ENCODE data around the gene TPM4.
"Not testable (repeated sequence)": the region's sequence is repeated elsewhere in the genome, so short reads cannot be mapped to it uniquely, and the experiment has no call there.

The TPM4 gene

DNA sequence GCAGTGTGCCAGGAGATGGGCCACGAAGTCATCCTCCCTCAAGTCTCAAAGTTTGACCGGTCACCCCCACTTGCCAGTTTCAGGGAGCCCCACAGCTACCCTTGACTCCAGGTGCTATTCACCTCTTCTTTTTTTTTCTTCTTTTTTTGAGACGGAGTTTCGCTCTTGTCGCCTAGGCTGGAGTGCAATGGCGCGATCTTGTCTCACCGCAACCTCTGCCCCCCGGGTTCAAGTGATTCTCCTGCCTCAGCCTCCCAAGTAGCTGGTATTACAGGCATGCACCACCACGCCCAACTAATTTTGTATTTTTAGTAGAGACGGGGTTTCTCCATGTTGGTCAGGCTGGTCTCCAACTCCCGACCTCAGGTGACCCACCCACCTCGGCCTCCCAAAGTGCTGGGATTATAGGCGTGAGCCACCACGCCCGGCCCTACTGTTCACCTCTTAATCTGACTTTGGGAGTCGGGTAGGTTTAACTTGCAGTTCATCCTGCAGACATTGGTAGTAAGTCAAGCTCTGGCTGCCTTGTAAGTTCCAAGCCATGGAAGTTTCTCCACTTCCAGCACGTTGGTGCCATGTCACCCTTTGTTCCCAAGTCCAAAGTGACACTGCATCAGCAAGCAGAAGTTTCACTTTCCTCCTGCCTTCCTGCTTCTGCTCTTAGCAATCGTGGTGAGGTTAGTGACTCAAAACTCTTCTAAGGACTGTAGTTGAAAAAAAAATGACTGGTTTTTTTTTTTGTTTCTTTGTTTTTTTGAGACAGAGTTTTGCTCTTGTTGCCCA, 43.0 kb downstream of the TPM4 start:
- not testable (repeated sequence) for DNase-seq (ENCODE audit: low read depth, low spot score); H3K27ac ChIP-seq

DNA sequence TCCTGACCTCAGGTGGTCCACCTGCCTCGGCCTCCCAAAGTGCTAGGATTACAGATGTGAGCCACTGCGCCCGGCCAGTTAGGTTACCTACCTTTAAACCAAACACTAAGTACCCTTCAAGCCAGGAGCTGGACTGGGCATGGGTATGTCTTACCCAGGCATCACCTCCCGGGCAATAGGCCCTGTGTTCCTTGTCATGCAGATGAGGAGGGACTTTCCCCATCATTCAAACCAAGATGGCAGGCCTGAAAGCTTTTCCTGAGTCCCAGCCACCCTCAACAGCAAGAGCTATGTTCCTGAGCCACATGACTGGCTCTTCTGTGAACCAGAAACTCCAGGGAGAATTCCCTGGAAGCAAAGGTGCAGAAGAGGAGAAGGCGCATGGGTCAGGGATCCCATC, 44.8 kb downstream of the TPM4 start:
- DNase-seq (ENCODE audit: low read depth, low spot score), result no peak
- H3K27ac ChIP-seq, result peak overlapping the region; percentile 55

DNA sequence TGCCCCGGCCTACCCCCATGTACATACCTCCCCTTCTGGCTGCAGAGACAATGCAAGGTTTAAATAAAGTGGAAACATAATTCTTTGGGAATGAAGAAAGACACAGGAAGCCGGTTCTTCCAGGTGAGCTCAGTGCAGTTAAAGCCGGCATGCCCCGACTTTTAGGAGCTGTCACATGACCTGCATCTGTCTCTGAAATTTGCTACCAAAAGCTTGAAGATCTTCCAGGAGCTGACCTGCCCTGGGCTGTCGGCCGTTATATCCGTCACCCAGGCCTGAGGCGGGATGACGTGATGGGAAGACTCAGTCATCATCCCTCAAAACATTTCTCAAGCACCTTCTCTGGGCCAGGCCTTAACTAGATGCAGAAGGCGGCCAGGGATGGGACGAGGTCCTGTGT, 45.7 kb downstream of the TPM4 start:
- DNase-seq (ENCODE audit: low read depth, low spot score), result peak; percentile 52
- peak overlapping the region; percentile 55 for H3K27ac ChIP-seq

DNA sequence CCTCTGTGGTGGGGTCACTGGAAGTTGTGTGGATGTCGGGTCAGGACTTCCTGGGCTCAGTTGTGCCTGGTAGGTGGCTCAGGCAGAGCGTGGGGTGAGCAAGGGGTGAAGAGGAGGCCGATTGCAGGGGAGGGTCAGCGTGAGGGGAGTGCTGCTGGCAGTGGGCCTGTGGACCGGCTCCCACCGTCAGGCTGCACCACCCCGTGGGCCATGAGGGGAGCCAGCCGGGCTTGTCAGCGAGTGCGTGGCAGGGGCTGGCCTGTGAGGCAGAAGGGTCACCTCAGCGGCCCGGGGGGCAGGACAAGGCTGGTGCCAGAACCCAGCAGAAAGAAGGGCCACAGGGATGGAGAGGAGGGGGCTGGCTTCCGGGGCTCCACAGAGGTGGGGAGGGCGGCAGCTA, 48.7 kb downstream of the TPM4 start:
- H3K27ac ChIP-seq, result no peak overlapping the region

DNA sequence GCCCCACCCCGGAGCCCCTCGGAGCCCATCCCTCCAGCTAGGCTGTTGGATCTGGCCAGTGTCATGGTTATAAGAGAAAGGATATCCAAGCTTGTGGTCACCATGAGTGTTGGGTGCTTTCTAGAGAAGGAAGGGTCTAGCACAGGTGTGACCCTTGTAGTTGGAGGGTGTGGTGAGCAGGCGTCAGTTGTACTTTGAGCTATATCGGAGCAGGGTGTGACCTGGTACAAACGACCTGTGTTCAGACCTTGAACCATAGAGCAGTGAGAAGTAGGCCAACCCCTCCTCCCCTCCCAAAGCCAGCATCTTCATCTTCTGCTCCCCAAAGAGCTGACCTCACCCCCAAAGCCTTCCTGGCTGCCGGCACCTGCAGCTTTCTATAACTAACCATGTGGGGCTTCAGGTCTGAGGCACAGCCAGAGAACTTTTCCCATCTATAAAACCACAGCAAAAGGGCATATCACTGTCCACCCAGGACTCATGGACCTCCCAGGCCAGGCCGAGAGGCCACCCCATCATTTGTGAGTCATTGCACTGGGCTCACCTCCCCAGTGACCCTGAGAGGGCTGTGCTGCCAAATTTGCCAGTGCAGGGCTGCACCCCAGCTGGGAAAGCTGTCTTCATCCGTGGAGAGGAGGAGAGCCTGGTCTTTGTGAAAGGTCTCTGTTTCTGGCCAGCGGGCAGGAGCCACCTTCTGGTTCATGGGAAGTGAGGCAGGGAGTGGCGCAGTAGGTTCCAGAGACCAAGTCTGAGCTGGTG, 49.6 kb downstream of the TPM4 start:
- no peak for DNase-seq (ENCODE audit: low read depth, low spot score)
- no peak overlapping the region for H3K27ac ChIP-seq

More for the DNA sequence above, 48.7 kb downstream of the TPM4 start:
- DNase-seq (ENCODE audit: low read depth, low spot score), result no peak

DNA sequence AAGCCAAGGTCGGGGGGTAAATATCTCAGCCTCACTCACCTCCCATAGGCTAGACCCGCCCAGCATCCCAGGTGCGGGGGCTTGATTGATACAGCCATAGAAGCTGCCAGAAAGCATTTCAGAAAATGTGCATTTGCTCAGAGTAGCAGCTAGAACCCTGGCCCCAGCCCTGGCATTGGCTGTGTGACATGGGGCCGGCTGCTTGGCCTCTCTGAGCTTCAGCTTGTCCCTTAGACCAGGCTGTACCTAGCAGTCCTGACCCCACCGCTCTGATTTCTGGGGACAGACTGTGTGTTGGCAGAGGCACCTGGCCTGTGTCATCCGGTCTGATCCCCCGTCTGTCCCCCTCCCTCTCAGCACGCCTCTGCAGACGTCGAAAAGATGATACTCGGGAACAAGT, 50.8 kb downstream of the TPM4 start:
- H3K27ac ChIP-seq, result no peak overlapping the region
- DNase-seq (ENCODE audit: low read depth, low spot score), result no peak

DNA sequence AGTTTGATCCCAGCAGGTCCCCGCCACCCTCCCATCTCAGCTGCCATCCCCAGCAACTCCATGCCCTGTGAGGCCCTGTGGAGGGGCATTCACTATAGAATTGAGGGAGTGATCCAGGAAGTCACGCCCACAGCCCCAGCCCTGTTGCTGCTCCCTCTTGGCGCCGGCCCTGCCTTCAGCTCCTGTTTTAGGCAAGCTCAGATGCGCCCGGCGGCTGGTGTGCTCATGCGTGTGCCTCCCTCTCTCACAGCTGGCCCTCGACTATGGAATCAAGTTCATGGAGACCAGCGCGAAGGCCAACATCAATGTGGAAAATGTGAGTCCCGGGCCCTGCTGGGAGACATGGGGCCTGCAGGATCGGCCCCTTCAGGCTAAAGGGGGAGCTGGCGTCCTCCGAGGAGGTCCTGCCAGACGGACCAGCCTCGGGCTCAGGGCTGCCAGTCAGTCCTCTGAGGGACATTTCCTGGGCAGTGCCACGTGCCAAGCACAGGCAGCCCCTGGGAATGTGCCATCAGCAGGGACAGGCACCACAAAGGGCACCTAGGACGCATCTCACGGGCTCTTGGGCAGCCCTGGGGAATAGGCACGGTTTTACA, 51.6 kb downstream of the TPM4 start:
- H3K27ac ChIP-seq, result no peak overlapping the region
- DNase-seq (ENCODE audit: low read depth, low spot score), result no peak

DNA sequence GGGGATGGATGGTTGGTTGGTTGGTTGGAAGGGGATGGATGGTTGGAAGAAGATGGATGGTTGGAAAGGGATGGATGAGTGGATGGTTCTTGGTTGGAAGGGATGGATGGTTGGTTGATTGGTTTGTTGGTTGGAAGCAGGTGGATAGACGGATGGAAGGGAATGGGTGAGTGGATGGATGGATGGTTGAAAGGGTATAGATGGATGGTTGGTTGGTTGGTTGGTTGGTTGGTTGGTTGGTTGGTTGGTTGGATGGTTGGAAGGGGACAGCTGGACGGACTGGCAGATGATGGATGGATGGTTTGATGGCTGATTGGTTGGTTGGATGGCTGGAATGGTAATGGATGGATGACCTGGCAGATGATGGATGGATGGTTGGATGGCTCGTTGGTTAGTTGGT, 55.4 kb downstream of the TPM4 start:
- DNase-seq (ENCODE audit: low read depth, low spot score), result no peak
- no peak overlapping the region for H3K27ac ChIP-seq

DNA sequence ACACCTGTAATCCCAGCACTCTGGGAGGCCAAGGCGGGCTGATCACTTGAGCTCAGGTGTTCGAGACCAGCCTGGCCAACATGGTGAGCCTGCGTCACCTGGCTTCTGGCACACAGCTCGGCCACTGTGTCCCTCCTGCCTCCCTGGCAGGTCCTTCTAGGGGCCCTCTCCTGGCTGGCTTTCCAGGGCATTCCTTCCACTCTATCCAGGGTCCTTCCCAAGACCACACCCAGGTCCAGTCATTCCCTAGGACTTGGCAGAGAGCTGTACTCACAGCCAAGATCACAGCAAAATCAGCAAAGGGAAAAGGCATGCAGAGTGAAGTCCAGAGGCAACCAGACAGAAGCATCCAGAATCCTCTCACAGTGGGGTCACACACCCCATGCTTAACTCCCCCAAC, 57.5 kb downstream of the TPM4 start:
- DNase-seq (ENCODE audit: low read depth, low spot score), result no peak
- no peak overlapping the region for H3K27ac ChIP-seq

DNA sequence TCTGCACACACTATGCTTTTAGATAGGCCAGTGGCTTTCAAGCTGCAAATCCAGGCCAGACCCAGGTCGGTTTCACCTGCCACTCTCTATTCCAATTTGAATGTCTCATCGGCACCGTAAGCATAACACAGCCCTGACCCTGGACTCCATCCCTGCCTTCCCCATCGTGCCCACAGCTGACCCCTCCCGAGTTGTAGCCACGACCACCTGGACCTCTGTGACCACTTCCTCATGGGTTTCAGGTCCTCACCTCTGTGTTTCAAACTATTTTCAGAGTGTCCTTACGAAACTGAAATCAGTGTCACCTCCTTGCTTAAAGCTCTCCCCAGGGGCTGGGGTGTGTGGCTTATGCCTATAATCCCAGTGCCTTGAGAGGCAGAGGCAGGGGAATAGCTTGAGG, 58.2 kb downstream of the TPM4 start:
- no peak overlapping the region for H3K27ac ChIP-seq
- DNase-seq (ENCODE audit: low read depth, low spot score), result no peak

DNA sequence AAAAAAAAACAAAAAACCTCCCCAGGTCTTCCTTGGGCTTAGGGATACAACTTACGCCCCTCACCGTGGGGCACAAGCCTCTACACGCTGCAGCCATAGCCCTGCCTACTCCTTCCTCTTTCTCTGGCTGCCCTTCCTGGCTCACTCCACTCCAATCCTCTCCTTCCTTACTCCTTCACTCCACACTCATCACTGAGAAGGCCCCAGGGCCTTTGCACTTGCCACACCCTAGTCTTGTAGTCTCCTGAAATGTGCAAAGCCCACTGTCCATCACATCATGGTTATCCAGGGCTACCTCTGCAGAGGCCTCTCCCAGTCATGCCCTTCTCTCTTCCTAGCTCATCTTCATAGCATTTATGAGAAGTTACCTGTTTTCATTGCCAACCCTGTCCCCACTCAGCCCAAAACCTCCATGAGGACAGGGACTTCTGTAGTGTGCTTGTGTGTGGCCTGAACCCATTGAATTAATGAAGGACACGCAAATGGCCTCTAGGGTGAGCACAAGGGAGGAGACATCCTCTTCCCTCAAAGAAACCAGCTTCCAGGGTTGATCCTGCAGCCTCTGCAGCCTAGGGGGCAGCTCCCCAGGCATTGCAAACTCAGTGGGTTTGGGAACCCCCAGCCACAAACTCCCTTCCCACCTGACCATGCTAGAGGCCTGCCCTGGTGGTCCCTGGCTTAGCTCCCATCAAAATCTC, 59.3 kb downstream of the TPM4 start:
- no peak for DNase-seq (ENCODE audit: low read depth, low spot score)
- no peak overlapping the region for H3K27ac ChIP-seq

DNA sequence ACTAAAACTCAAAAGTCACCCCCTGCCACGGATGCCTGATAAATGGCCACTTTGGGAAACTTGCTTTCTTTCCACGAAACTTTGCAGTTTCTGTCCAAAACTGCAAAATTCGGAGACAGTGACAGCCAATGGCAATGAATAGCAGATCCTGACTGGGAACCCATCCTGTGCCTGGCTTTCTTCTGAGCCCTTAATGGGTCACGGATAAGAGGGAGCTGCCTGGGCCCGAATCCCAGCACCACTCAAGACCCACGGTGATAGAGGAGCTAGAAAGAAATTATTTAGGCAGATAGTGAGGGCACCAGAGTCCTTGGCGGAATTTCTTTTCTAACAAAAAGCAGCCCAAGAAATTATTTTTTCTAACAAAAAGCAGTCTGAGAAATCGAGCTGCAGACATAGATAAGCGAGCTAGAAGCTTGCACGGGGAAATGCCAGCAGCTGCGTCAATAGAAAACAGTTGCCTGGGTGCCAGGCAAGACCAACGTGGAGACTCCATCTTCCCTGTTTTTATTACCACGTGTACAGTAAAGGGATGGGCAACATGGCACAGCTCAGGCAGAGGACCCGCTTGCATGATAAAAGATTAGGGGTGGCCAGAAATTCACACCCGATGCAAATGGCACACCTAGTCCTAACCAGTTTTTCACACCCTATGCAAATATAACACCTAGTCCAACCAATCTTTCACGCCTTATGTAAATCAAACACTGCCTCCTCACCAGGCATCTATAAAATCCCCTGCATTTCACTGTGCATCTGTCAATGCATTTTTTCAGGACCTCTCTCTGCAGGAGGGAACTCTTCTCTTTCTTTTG, 60.1 kb downstream of the TPM4 start:
- H3K27ac ChIP-seq, result no peak overlapping the region
- no peak for DNase-seq (ENCODE audit: low read depth, low spot score)

DNA sequence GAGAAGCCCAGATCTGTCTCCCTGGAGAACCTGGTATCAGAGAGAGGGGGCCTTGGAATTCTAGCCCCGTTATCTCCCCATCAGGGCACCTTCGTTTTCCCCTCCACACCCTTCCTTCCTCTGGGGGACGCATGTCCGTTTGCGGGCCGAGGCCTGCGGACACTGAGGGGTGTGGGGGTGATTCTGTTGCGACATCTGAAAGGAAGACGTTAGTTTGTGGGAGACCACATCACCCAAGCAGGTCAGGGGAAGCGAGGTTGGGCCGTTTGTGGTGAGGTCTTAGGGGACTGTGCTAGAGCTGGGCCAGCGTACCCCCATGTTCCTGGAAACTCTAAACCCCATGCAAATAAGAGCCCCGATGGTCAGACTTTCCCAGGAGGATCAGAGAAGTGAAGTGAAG, 63.5 kb downstream of the TPM4 start:
- DNase-seq (ENCODE audit: low read depth, low spot score), result no peak

DNA sequence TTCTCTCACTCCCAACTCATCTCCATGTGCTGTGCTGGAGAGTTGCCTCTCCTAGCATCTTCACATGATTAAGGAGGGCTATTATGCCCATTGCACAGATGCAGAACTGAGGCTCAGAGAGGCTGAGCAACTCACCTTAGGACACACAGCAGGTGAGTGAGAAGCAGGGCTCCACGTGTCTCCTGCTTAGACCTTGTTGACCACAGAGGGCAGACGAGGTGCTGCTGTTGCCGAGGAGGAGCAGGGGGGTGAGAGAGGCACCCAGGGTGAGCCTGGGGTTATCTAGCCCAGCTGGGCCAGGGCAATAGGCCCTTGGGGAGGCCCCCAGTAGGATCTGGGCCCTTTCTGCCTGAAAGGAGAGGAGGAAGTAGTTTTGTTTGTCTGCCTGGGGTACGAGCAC, 64.7 kb downstream of the TPM4 start:
- DNase-seq (ENCODE audit: low read depth, low spot score), result no peak
- no peak overlapping the region for H3K27ac ChIP-seq

More for the DNA sequence above, 63.5 kb downstream of the TPM4 start:
- no peak overlapping the region for H3K27ac ChIP-seq

DNA sequence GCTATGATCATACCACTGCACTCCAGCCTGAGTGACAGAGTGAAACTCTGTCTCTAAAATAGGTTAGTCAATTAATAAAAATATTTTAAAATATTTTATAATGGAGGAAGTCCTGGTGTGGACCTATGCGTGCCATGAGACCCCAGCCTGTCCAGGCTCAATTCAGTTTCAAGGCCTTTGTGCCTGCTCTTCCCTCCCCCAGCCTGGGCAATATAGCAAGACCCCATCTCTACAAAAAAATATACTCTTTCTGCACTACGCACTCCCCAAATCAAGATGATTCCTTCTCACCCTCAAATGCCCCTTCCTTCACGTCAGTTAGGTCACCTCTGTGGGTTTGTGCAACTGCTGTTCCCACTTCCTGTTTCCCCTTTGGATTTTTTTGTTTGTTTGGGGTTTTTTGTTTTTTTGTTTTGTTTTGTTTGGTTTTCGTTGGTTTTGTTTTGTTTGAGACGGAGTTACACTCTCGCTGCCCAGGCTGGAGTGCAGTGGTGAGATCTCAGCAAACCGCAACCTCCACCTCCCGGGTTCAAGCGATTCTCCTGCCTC, 65.8 kb downstream of the TPM4 start:
- H3K27ac ChIP-seq, result no peak overlapping the region
- DNase-seq (ENCODE audit: low read depth, low spot score), result no peak

DNA sequence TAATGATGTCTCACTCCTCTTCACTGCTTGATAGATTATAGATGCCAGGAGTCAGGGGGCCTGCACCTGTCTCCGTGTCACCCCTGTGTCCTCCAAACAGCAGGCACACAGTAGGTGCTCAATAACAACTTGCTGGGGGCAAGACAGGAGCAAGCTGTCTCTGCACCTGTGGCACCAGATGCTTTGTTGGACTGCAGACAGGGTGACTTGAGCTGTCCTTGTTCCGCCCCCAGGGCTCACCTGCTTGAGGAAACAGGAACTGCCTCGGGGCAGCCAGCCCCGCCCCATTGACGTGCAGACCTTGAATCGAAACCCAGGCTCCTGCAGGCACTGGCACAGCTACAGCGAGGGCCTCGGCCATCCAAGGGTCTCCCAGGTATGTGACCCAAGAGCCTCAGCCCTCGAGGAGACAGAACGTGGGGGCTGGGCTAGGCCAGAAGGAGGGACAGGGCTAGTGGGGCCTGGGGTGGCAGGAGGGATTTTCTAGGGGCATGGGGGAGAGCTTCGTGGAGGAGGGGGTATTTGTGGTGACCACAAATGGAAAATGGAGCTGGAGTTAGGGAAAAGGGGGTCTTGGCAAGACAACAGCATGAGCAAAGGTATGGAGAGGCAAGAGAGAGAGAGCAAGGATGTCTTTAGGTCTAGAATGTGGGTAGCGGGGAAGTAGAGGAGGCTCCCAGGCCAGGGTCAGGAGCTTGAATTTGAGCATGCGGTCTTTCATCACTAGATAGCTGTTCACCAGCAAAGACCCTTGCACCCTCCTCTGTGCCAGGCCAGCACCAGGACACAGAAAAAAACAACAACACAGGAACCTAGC, 67.3 kb downstream of the TPM4 start, which contains the start of gene HSH2D:
TSS of gene HSH2D (plus strand) at position 287 of the 817 bp plus-strand sequence. CDS start 5,066 bp downstream, outside the sequence.
- peak; percentile 81 for DNase-seq (ENCODE audit: low read depth, low spot score)
- H3K27ac ChIP-seq, result no peak within 1 kb of the TSS

DNA sequence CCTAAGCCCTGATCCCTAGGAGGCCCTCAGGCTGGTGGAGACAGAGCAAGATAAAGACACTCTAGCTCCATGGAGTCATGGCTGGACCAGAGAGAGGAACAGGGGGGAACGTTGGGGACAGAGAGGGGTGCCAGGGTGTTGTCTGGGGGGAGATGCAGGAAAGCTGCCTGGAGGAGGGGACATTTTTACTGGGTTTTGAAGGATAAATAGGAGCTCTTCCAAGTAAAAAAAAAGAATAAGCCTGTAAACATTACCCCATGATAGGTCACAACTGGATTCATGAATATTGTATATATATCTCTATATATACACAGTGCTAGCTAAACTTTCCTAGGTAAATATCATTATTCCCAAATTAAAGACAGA, 67.9 kb downstream of the TPM4 start:
- H3K27ac ChIP-seq, result no peak overlapping the region
- DNase-seq (ENCODE audit: low read depth, low spot score), result no peak

DNA sequence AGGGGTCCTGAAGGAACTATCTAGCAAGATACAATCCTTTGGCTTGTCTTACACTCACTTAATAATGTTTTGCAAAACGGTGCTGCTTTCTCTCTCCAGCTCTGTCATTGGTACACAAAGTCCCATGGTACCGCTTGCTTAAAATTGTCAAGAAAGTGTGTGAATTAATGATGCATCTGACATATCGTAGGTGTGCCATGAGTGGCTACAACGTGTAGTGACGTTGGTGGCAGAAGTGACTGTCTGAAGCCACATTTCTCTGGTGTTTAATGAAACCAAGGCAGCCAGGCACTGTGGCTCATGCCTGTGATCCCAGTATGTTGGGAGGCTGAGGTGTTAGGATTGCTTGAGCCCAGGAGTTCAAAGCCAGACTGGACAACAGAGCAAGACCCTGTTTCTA, 69.8 kb downstream of the TPM4 start:
- DNase-seq (ENCODE audit: low read depth, low spot score), result no peak

More for the DNA sequence above, 69.8 kb downstream of the TPM4 start:
- no peak overlapping the region for H3K27ac ChIP-seq
